GM08714 (cell line): Measurements from ENCODE around the gene KRTAP2-3.

Source experiments
- H3K4me3 ChIP-seq: fragments of 200-500 bp; sonication (Bioruptor generic); 2 replicates; pipeline ENCODE4 v1.5.1; 2014; ENCODE audit warnings: mild to moderate bottlenecking, low read length, inconsistent platforms
- ZNF274 ChIP-seq: IDR thresholded peaks from 2 replicates; pipeline ENCODE4 v1.6.1; 2012; ENCODE audit warnings: mild to moderate bottlenecking, low read depth, low read length

The KRTAP2-3 gene

GRCh38 chr17:41019415-41019814 lies 40.5 kb downstream of the KRTAP2-3 start:
- H3K4me3 ChIP-seq, result no peak overlapping the region
- TF ChIP-seq ZNF274, result no peak

GRCh38 chr17:41018541-41018940 lies 41.4 kb downstream of the KRTAP2-3 start:
- no peak overlapping the region for H3K4me3 ChIP-seq
- no peak for TF ChIP-seq ZNF274

GRCh38 chr17:41016578-41017215 lies 43.2 kb downstream of the KRTAP2-3 start:
- TF ChIP-seq ZNF274, result no peak
- no peak overlapping the region for H3K4me3 ChIP-seq

GRCh38 chr17:41015454-41015853 lies 44.5 kb downstream of the KRTAP2-3 start:
- H3K4me3 ChIP-seq, result no peak overlapping the region
- no peak for TF ChIP-seq ZNF274

- TF ChIP-seq ZNF274, result no peak
These were observed 46.3 kb downstream of the KRTAP2-3 start for GRCh38 chr17:41013606-41014005.

GRCh38 chr17:41013181-41013580 lies 46.7 kb downstream of the KRTAP2-3 start:
- TF ChIP-seq ZNF274, result no peak

More at GRCh38 chr17:41013606-41014005, 46.3 kb downstream of the KRTAP2-3 start:
- H3K4me3 ChIP-seq, result no peak overlapping the region

GRCh38 chr17:41012326-41013120 lies 47.4 kb downstream of the KRTAP2-3 start:
- TF ChIP-seq ZNF274, result no peak
- no peak overlapping the region for H3K4me3 ChIP-seq

More at GRCh38 chr17:41013181-41013580, 46.7 kb downstream of the KRTAP2-3 start:
- no peak overlapping the region for H3K4me3 ChIP-seq

- H3K4me3 ChIP-seq, result no peak overlapping the region
- TF ChIP-seq ZNF274, result no peak
These were observed 49.5 kb downstream of the KRTAP2-3 start for GRCh38 chr17:41010441-41010840.

GRCh38 chr17:41009936-41010335 lies 50.0 kb downstream of the KRTAP2-3 start:
- no peak for TF ChIP-seq ZNF274
- H3K4me3 ChIP-seq, result no peak overlapping the region

GRCh38 chr17:41009301-41009760 lies 50.6 kb downstream of the KRTAP2-3 start:
- no peak overlapping the region for H3K4me3 ChIP-seq
- TF ChIP-seq ZNF274, result no peak
